ENCODE measurements around the gene PER3. TPM values are rescaled to one million over a fixed set of nuclear protein-coding genes. Genes with fewer than 3 reads are reported as not detected.

Gene PER3
- total and polyA plus RNA-seq, 9 of the 15 experiments (the other 6 are each of a cell fraction or from before 2014, with no cell fraction given) = 11.9 to 22.5 (median 14.6) TPM

DNA sequence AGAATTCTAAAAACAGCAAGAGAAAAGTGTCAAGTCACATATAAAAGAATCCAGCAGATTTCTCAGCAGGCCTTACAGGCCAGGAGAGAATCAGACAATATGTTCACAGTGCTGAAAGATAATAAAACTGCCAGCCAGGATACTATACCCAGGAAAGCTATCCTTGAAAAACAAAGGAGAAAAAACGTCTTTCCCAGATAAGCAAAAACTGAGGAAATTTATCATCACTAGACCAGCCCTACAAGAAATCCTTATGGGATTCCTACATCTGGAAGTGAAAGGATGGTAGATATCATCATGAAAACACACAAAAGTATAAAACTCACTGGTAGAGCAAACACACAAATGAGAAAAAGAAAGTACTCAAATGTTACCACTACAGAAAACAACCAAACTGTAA, 93.9 kb downstream of the PER3 start:
- Histone ChIP-seq H2AFZ (ENCODE audit: low read depth, low read length) (no peak overlapping the region), H3K4me3 (no peak overlapping the region), H3K79me2 (ENCODE audit: control insufficient read depth, insufficient read depth, low read length) (no peaks in the 10 kb centered on the region), H3K4me2 (ENCODE audit: insufficient read depth, low read length) (no peak overlapping the region), H3K36me3 (ENCODE audit: control insufficient read depth, insufficient read depth, low read length) (no peaks in the 10 kb centered on the region), H3K27me3 (ENCODE audit: control insufficient read depth in 2 of 2, insufficient read depth in 2 of 2, low read length in 2 of 2) (peaks cover 15 to 23% of the 10 kb centered on the region in 2 experiments), H3K9me3 (replicated peaks; ENCODE audit: control insufficient read depth, insufficient read depth, low read depth, low read length) (no peaks in the 10 kb centered on the region), H3K27ac (ENCODE audit: extremely low read depth, low read depth, low read length) (no peak overlapping the region), H3K4me1 (replicated peaks in 1 of 2; ENCODE audit: control insufficient read depth in 2 of 2, insufficient read depth in 2 of 2, low read length in 2 of 2) (no peaks in the 10 kb centered on the region), H3K9me1 (ENCODE audit: control insufficient read depth, insufficient read depth, low read length) (no peaks in the 10 kb centered on the region), H4K20me1 (replicated peaks; ENCODE audit: control insufficient read depth, insufficient read depth, low read length) (no peaks in the 10 kb centered on the region), H3K9ac (ENCODE audit: insufficient read depth in 1 of 2, low read depth in 2 of 2, low read length in 2 of 2) (no peak overlapping the region)
- intact Hi-C loops (cut with micrococcal nuclease) (no loop called here), in situ Hi-C loops (cut with MboI) (no loop called here)
- CTCF ChIA-PET (ENCODE audit: low intra/inter-chr PET ratio) = no interaction called here
- DNase-seq (ENCODE audit: extremely low read depth in 1 of 4, low spot score in 3 of 4) (no peak), FAIRE-seq (no peak), ATAC-seq (no peak)
- TF ChIP-seq EZH2 (IDR thresholded peaks at IDR 0.05; ENCODE audit: borderline replicate concordance, low read depth, low read length) (no peak), ZNF57 (CRISPR knock-in tag; IDR thresholded peaks at IDR 0.05) (no peak), RBM14 (IDR thresholded peaks at IDR 0.05; ENCODE audit: borderline replicate concordance, insufficient read depth, low read depth, low read length) (no peak), NCOA2 (IDR thresholded peaks at IDR 0.05; ENCODE audit: partially characterized antibody in 2 of 2) (no peak), SMAD3 (CRISPR knock-in tag; conservative IDR thresholded peaks at IDR 0.05) (no peak)
- TF ChIP-seq, protein P1, sequence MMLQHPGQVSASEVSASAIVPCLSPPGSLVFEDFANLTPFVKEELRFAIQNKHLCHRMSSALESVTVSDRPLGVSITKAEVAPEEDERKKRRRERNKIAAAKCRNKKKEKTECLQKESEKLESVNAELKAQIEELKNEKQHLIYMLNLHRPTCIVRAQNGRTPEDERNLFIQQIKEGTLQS (IDR thresholded peaks at IDR 0.05) = no peak
- TF ChIP-seq, protein P1 (CRISPR knock-in tag; conservative IDR thresholded peaks at IDR 0.05) = no peak
- WGBS (ENCODE audit: insufficient coverage, low coverage, missing lambda C conversion rate) = 0% methylated on average over 1 of the region's 1 CpG
- POLR2A ChIA-PET = interaction anchor here (0.6 kb wide), 1 partner anchor 8 kb away, joined by 4 read pairs; no protein-coding TSS in a partner anchor
- no TSS peak for BruUV-seq (replicated peaks)

Measured in K562 (cell line).